ENCODE results near the gene RHOG.
"Not testable (repeated sequence)": the region's sequence is repeated elsewhere in the genome, so short reads cannot be mapped to it uniquely, and the experiment has no call there.

The RHOG gene

GRCh38 chr11:3796346-3796745 is 44.4 kb downstream of the RHOG start:
- in situ Hi-C loops (cut with MboI; ENCODE audit: low sequenced_read_pairs, unreplicated experiment), result no loop called here
- TF ChIP-seq CTCF (IDR thresholded peaks at IDR 0.05; ENCODE audit: borderline replicate concordance, control extremely low read depth, extremely low read depth, insufficient read depth, missing control alignments), result no peak
- no peak for DNase-seq (ENCODE audit: low spot score)

GRCh38 chr11:3796002-3796311 is 44.8 kb downstream of the RHOG start:
- DNase-seq (ENCODE audit: low spot score), result no peak
- in situ Hi-C loops (cut with MboI; ENCODE audit: low sequenced_read_pairs, unreplicated experiment), result no loop called here
- TF ChIP-seq CTCF (IDR thresholded peaks at IDR 0.05; ENCODE audit: borderline replicate concordance, control extremely low read depth, extremely low read depth, insufficient read depth, missing control alignments), result no peak

- no peak for DNase-seq (ENCODE audit: low spot score)
- in situ Hi-C loops (cut with MboI; ENCODE audit: low sequenced_read_pairs, unreplicated experiment), result no loop called here
- TF ChIP-seq CTCF (IDR thresholded peaks at IDR 0.05; ENCODE audit: borderline replicate concordance, control extremely low read depth, extremely low read depth, insufficient read depth, missing control alignments), result no peak
These were observed 45.4 kb downstream of the RHOG start for GRCh38 chr11:3795131-3796001.

- DNase-seq (ENCODE audit: low spot score); in situ Hi-C loops (cut with MboI; ENCODE audit: low sequenced_read_pairs, unreplicated experiment): not testable (repeated sequence)
These were observed 46.4 kb downstream of the RHOG start for GRCh38 chr11:3794387-3794786.

GRCh38 chr11:3786781-3787428 is 53.9 kb downstream of the RHOG start:
- in situ Hi-C loops (cut with MboI; ENCODE audit: low sequenced_read_pairs, unreplicated experiment), result no loop called here
- TF ChIP-seq CTCF (IDR thresholded peaks at IDR 0.05; ENCODE audit: borderline replicate concordance, control extremely low read depth, extremely low read depth, insufficient read depth, missing control alignments), result no peak

GRCh38 chr11:3783611-3784010 is 57.1 kb downstream of the RHOG start:
- in situ Hi-C loops (cut with MboI; ENCODE audit: low sequenced_read_pairs, unreplicated experiment), result no loop called here
- DNase-seq (ENCODE audit: low spot score), result no peak
- TF ChIP-seq CTCF (IDR thresholded peaks at IDR 0.05; ENCODE audit: borderline replicate concordance, control extremely low read depth, extremely low read depth, insufficient read depth, missing control alignments), result no peak

More at GRCh38 chr11:3786781-3787428, 53.9 kb downstream of the RHOG start:
- DNase-seq (ENCODE audit: low spot score), result no peak

GRCh38 chr11:3782963-3783362 is 57.8 kb downstream of the RHOG start:
- no peak for TF ChIP-seq CTCF (IDR thresholded peaks at IDR 0.05; ENCODE audit: borderline replicate concordance, control extremely low read depth, extremely low read depth, insufficient read depth, missing control alignments)
- in situ Hi-C loops (cut with MboI; ENCODE audit: low sequenced_read_pairs, unreplicated experiment), result no loop called here

More at GRCh38 chr11:3782963-3783362, 57.8 kb downstream of the RHOG start:
- DNase-seq (ENCODE audit: low spot score), result no peak
